Measurements from ENCODE around the gene TREM1.

DNA sequence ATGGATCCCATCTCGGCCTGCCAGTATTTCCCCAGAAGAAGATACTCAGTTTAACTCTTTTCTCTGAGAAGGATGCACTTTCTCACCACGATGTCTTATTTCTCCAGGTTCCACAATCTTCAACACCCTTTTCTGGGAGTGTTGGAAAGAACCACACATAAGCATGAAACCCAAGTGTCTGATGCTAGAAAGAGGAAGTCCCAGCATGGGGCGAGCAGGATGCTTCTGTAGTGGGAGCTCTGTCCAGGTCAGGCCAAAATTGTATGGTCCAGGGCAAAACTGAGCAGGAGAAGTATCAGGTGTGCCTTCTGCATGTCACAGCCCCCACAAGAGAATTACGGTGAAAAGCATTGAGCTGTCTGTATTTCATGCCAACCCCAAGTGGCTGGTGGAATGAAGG lies 11.0 kb downstream of the TREM1 start:
- TF ChIP-seq BHLHE40 (IDR thresholded peaks at IDR 0.05; ENCODE audit: borderline replicate concordance) (no peak), NFRKB (IDR thresholded peaks at IDR 0.05) (no peak), CTBP1 (IDR thresholded peaks at IDR 0.05; ENCODE audit: borderline replicate concordance) (no peak), ELF4 (IDR thresholded peaks at IDR 0.05) (no peak), ZNF384 (IDR thresholded peaks at IDR 0.05) (no peak), SP1 (IDR thresholded peaks at IDR 0.05) (no peak), FOXM1 (IDR thresholded peaks at IDR 0.05; ENCODE audit: borderline replicate concordance) (no peak), SUZ12 (IDR thresholded peaks at IDR 0.05) (no peak), LEF1 (IDR thresholded peaks at IDR 0.05; ENCODE audit: borderline replicate concordance) (no peak), L3MBTL2 (conservative IDR thresholded peaks at IDR 0.05) (no peak)
- TF ChIP-seq, protein P1, sequence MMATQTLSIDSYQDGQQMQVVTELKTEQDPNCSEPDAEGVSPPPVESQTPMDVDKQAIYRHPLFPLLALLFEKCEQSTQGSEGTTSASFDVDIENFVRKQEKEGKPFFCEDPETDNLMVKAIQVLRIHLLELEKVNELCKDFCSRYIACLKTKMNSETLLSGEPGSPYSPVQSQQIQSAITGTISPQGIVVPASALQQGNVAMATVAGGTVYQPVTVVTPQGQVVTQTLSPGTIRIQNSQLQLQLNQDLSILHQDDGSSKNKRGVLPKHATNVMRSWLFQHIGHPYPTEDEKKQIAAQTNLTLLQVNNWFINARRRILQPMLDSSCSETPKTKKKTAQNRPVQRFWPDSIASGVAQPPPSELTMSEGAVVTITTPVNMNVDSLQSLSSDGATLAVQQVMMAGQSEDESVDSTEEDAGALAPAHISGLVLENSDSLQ (IDR thresholded peaks at IDR 0.05) = no peak
